H1 (cell line): Measurements from ENCODE around the gene BCL2L13. TPM values are rescaled to one million over a fixed set of nuclear protein-coding genes. Genes with fewer than 3 reads are reported as not detected.

Experiments used
- CTCF ChIA-PET: fragments of 300-600 bp; sonication (Branson Sonifier 250); formaldehyde crosslinking; loops from one replicate; lab custom pipeline; 2021; ENCODE audit not compliant: partially characterized antibody; lab: Charles Lee
- POLR2A ChIA-PET: fragments of 300-600 bp; sonication (Branson Sonifier 250); formaldehyde crosslinking; loops from one replicate; lab custom pipeline; 2021; ENCODE audit warnings: inconsistent platforms; ENCODE audit not compliant: partially characterized antibody; lab: Charles Lee
- DNase-seq, 2 experiments: peaks; one replicate each; pipeline versions ENCODE4 v3.0.0 to v3.0.0-alpha.2; 2010 to 2022; ENCODE audit warnings: low spot score in 2 of 2, low read depth in 1 of 2, mixed read lengths in 1 of 2
- FAIRE-seq: peaks from 2 replicates; lab custom pipeline; 2011; peaks lifted over from hg19 to GRCh38; lab: Jason Lieb, UNC
- H2AFZ ChIP-seq: 2 replicates; pipeline ENCODE4 v1.8.1; 2012; ENCODE audit warnings: low read length, inconsistent platforms
- H2AK5ac ChIP-seq: 2 replicates; pipeline ENCODE4 v1.6.1; 2013; ENCODE audit warnings: low read depth, low read length
- H2BK120ac ChIP-seq: replicated peaks from 2 replicates; pipeline ENCODE3; 2013; ENCODE audit warnings: low read depth, low read length, inconsistent platforms
- H2BK12ac ChIP-seq: 2 replicates; pipeline ENCODE4 v1.6.1; 2013; ENCODE audit warnings: low read depth, low read length
- H2BK15ac ChIP-seq: 2 replicates; pipeline ENCODE4 v1.6.1; 2013; ENCODE audit warnings: low read length
- H2BK20ac ChIP-seq: 2 replicates; pipeline ENCODE4 v1.6.1; 2013; ENCODE audit warnings: low read length
- H2BK5ac ChIP-seq: 2 replicates; pipeline ENCODE4 v1.6.1; 2013; ENCODE audit warnings: low read depth, low read length
- H3K14ac ChIP-seq: 2 replicates; pipeline ENCODE4 v1.6.1; 2013; ENCODE audit warnings: inconsistent platforms; ENCODE audit not compliant: insufficient read length
- H3K18ac ChIP-seq: 2 replicates; pipeline ENCODE4 v1.6.1; 2013; ENCODE audit warnings: low read length; ENCODE audit errors: extremely low read depth
- H3K23ac ChIP-seq: 2 replicates; pipeline ENCODE4 v1.6.1; 2013; ENCODE audit warnings: inconsistent platforms; ENCODE audit not compliant: insufficient read length
- H3K23me2 ChIP-seq: 2 replicates; pipeline ENCODE4 v1.6.1; 2013; ENCODE audit warnings: low read depth, low read length
- H3K27ac ChIP-seq: 2 replicates; pipeline ENCODE4 v1.6.1; 2011; ENCODE audit warnings: low read depth, low read length, inconsistent platforms
- H3K27me3 ChIP-seq, 4 experiments: replicated peaks in 1 of 4; 1 replicate in 1 of 4; 2 replicates in 3 of 4; pipeline versions ENCODE4 v1.6.1 to v1.8.1; 2011 to 2013; ENCODE audit warnings: low read length in 3 of 4, mild to moderate bottlenecking in 3 of 4, inconsistent platforms in 2 of 4, mixed read lengths in 2 of 4, moderate library complexity in 1 of 4; ENCODE audit not compliant: control insufficient read depth in 3 of 4, insufficient read depth in 3 of 4; ENCODE audit errors: extremely low read depth in 1 of 4
- H3K36me3 ChIP-seq, 4 experiments: 2 replicates each; pipeline versions ENCODE4 v1.6.1 to v1.8.1; 2011 to 2013; ENCODE audit warnings: mild to moderate bottlenecking in 4 of 4, low read length in 3 of 4, moderate library complexity in 2 of 4, control low read depth in 1 of 4, inconsistent platforms in 1 of 4; ENCODE audit not compliant: insufficient read depth in 4 of 4, control insufficient read depth in 2 of 4
- H3K4ac ChIP-seq: replicated peaks from 2 replicates; pipeline ENCODE3; 2013; ENCODE audit warnings: low read length, low read depth, mixed read lengths, inconsistent platforms; ENCODE audit not compliant: insufficient read length
- H3K4me1 ChIP-seq, 4 experiments: replicated peaks in 1 of 4; 1 replicate in 1 of 4; 2 replicates in 3 of 4; pipeline versions ENCODE4 v1.6.1 to v1.8.1; 2011 to 2013; ENCODE audit warnings: low read length in 3 of 4, inconsistent platforms in 2 of 4, mixed read lengths in 1 of 4; ENCODE audit not compliant: insufficient read depth in 4 of 4, control insufficient read depth in 3 of 4
- H3K4me2 ChIP-seq, 2 experiments: 2 replicates each; pipeline versions ENCODE4 v1.6.1 to v1.8.1; 2011 to 2013; ENCODE audit warnings: low read depth in 2 of 2, low read length in 2 of 2, control low read depth in 1 of 2, inconsistent platforms in 1 of 2, mild to moderate bottlenecking in 1 of 2; ENCODE audit not compliant: insufficient read depth in 1 of 2
- H3K4me3 ChIP-seq, 4 experiments: fragments of 200-600, 300-600 bp in 1 of 4; sonication (generic), shearing (Covaris generic), sonication (Bioruptor Twin) in 1 of 4; 2 replicates each; pipeline versions ENCODE4 v1.5.1 to v1.8.1; 2011 to 2016; ENCODE audit warnings: low read length in 4 of 4, low read depth in 3 of 4, control low read depth in 2 of 4, inconsistent platforms in 2 of 4, mild to moderate bottlenecking in 2 of 4, mixed read lengths in 1 of 4, moderate library complexity in 1 of 4; ENCODE audit not compliant: insufficient read depth in 2 of 4; ENCODE audit errors: extremely low read depth in 1 of 4
- H3K56ac ChIP-seq: replicated peaks from 2 replicates; pipeline ENCODE3; 2013; ENCODE audit warnings: low read depth, mild to moderate bottlenecking, mixed read lengths, low read length, inconsistent platforms; ENCODE audit not compliant: insufficient read length
- H3K79me1 ChIP-seq: 2 replicates; pipeline ENCODE4 v1.6.1; 2013; ENCODE audit warnings: low read depth, low read length, control low read depth
- H3K79me2 ChIP-seq, 2 experiments: 2 replicates each; pipeline versions ENCODE4 v1.6.1 to v1.8.1; 2012 to 2013; ENCODE audit warnings: low read length in 2 of 2, mild to moderate bottlenecking in 2 of 2, inconsistent platforms in 1 of 2; ENCODE audit not compliant: insufficient read depth in 2 of 2, control insufficient read depth in 1 of 2
- H3K9ac ChIP-seq, 4 experiments: replicated peaks in 1 of 4; 1 replicate in 1 of 4; 2 replicates in 3 of 4; pipeline versions ENCODE4 v1.6.1 to v1.8.1; 2011 to 2013; ENCODE audit warnings: low read depth in 3 of 4, low read length in 3 of 4, control low read depth in 2 of 4, mild to moderate bottlenecking in 2 of 4, moderate library complexity in 2 of 4, inconsistent platforms in 1 of 4; ENCODE audit errors: extremely low read depth in 1 of 4
- H3K9me3 ChIP-seq, 2 experiments: 2 replicates each; pipeline versions ENCODE4 v1.6.1 to v1.8.1; 2012 to 2013; ENCODE audit warnings: mild to moderate bottlenecking in 2 of 2, moderate library complexity in 2 of 2, control low read depth in 1 of 2, inconsistent platforms in 1 of 2, low read depth in 1 of 2, low read length in 1 of 2, mixed read lengths in 1 of 2; ENCODE audit not compliant: insufficient read depth in 2 of 2
- H4K20me1 ChIP-seq, 2 experiments: replicated peaks in 1 of 2; 2 replicates each; pipeline versions ENCODE3 to v1.8.1; 2011 to 2013; ENCODE audit warnings: inconsistent platforms in 2 of 2, low read length in 2 of 2, mild to moderate bottlenecking in 1 of 2; ENCODE audit not compliant: insufficient read depth in 2 of 2, control insufficient read depth in 1 of 2
- H4K5ac ChIP-seq: 2 replicates; pipeline ENCODE4 v1.6.1; 2013; ENCODE audit warnings: low read length, low read depth, mixed read lengths, inconsistent platforms; ENCODE audit not compliant: insufficient read length
- H4K8ac ChIP-seq: 2 replicates; pipeline ENCODE4 v1.8.0; 2013; ENCODE audit warnings: mild to moderate bottlenecking, moderate library complexity, low read length, inconsistent platforms; ENCODE audit not compliant: insufficient read depth; ENCODE audit errors: extremely low read depth
- H4K91ac ChIP-seq: replicated peaks from 2 replicates; pipeline ENCODE3; 2013; ENCODE audit warnings: low read length, mixed read lengths, inconsistent platforms; ENCODE audit not compliant: insufficient read length
- BACH1 ChIP-seq: IDR thresholded peaks from 2 replicates; pipeline ENCODE4 v1.6.1; 2012; ENCODE audit warnings: low read length, improper control_type of control experiment
- BRCA1 ChIP-seq: IDR thresholded peaks from 2 replicates; pipeline ENCODE4 v1.6.1; 2012; ENCODE audit warnings: low read depth, low read length, improper control_type of control experiment
- FOSL1 ChIP-seq: IDR thresholded peaks from 2 replicates; pipeline ENCODE4 v1.6.1; 2011; ENCODE audit warnings: mild to moderate bottlenecking, low read depth, low read length, moderate library complexity; ENCODE audit not compliant: insufficient read depth
- SIX5 ChIP-seq: IDR thresholded peaks from 2 replicates; pipeline ENCODE4 v1.6.1; 2011; ENCODE audit warnings: mild to moderate bottlenecking, low read depth, low read length
- SP4 ChIP-seq: IDR thresholded peaks from 2 replicates; pipeline ENCODE4 v1.6.1; 2012; ENCODE audit warnings: low read length, inconsistent platforms
- WGBS, 2 experiments: shearing (Covaris generic) in 1 of 2; methylation state at CpG; one replicate each; pipeline versions ENCODE4 v1.1.6 to v1.1.7; 2013 to 2015; ENCODE audit warnings: low lambda C conversion rate in 2 of 2, mixed read lengths in 2 of 2, inconsistent platforms in 1 of 2, low coverage in 1 of 2, missing lambda C conversion rate in 1 of 2; ENCODE audit not compliant: insufficient replicate concordance in 2 of 2, insufficient coverage in 1 of 2, insufficient read length in 1 of 2; ENCODE audit errors: extremely low coverage in 1 of 2, missing lambda C conversion rate in 1 of 2; 5-methylcytosine and 5-hydroxymethylcytosine counted together
- polyA plus RNA-seq, 7 experiments: library from polyadenylated mRNA; depleted of rRNA in 3 of 7; stranded (reverse) in 5 of 7; unstranded in 2 of 7; fragments of >200 nt in 5 of 7; fragments of 200-250 nt in 2 of 7; gene quantifications; 1 replicate in 5 of 7; 2 replicates in 1 of 7; 4 replicates in 1 of 7; pipeline versions ENCODE4 v1.2.1 to v1.2.3, GENCODE V29; 2011 to 2013; ENCODE audit warnings: missing spikeins in 2 of 7, mixed read lengths in 2 of 7
- total RNA-seq: library from RNA; stranded (reverse); fragmentation: NEBNext Ultra II Directional; extraction: Animal tissue kit (Norgen Biotek cat#: 25700); gene quantifications from 2 replicates; pipeline ENCODE4 v1.2.1, GENCODE V29; 2021
- TF ChIP-seq, protein P1 (sequence below): IDR thresholded peaks from 2 replicates; pipeline ENCODE4 v1.6.1; 2011; ENCODE audit warnings: low read depth, mild to moderate bottlenecking, low read length; ENCODE audit not compliant: insufficient read depth
- TF ChIP-seq, protein P2 (sequence below): IDR thresholded peaks from 2 replicates; pipeline ENCODE4 v1.6.1; 2012; ENCODE audit warnings: inconsistent platforms

Gene BCL2L13
- total and polyA plus RNA-seq, 2 of the 8 experiments (the other 6 are each of a cell fraction or from before 2014, with no cell fraction given), result 20.7 to 35.0 TPM

DNA sequence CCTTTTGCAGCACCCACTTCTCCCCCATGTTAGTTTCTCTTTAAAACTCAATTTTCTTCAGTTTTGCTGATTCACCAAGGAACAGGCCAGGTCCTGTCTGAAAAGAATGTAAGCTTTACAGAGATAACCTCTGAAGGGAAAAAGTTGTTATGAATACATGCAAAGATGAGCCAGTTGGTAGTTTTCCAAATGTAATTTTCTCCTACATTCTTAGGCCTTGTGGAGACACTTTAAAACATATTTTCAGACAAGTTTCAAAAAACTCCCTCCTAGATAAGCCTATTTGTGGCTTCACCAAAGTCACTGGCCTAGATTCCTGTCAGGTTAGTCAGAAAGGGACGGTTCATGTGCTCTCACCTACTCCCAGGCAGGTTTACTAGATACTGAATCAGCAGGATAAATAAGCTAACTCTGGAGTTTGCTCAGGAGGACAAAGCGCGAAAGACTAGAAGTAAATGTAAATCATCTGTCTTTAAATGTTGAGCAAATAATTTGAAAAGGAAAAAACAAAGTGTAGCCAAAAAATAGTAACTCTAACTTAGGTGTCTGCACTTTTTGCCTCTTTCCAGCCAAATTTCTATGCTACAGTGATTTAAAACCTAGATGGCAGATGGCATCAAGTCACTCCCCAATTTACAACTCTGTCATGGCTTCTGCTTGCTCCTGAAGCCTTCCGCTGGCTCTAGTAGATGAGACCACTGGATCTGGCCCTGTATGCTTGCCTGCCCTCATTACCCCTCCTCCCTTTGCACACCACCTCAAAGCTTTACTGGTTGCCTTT is 5.2 kb upstream of the BCL2L13 start:
- H2AFZ ChIP-seq, result no peak overlapping the region
- H3K14ac ChIP-seq, result no peak overlapping the region
- no peak overlapping the region; the same call in 1 of the 2 replicates for H2BK12ac ChIP-seq
- no peak for FAIRE-seq
- peaks cover 0 to 4% (median 1%) of the 10 kb centered on the region in 4 experiments; a peak in 3 of 7 replicates for H3K4me1 ChIP-seq
- no peaks in the 10 kb centered on the region for H3K79me1 ChIP-seq
- DNase-seq, result no peak
- no peak overlapping the region for H4K8ac ChIP-seq
- POLR2A ChIA-PET, result interaction anchor here (1.1 kb wide), 1 partner anchor 43 kb away, joined by 3 read pairs; no protein-coding TSS in a partner anchor
- CTCF ChIA-PET, result interaction anchor here (0.6 kb wide), 1 partner anchor 170 kb away, joined by 3 read pairs; no protein-coding TSS in a partner anchor
- H3K27ac ChIP-seq, result no peak overlapping the region
- no peak overlapping the region for H3K23ac ChIP-seq
- H2BK120ac ChIP-seq, result no peak overlapping the region
- H4K91ac ChIP-seq, result no peak overlapping the region
- no peak overlapping the region for H3K56ac ChIP-seq
- H3K23me2 ChIP-seq, result peaks cover 9% of the 10 kb centered on the region
- H2BK20ac ChIP-seq, result no peak overlapping the region
- H3K18ac ChIP-seq, result no peak overlapping the region
- no peak overlapping the region for H4K5ac ChIP-seq
- H3K79me2 ChIP-seq, result peaks cover 0 to 1% of the 10 kb centered on the region in 2 experiments; a peak in 2 of 4 replicates
- no peak overlapping the region for H2AK5ac ChIP-seq
- no peaks in the 10 kb centered on the region for H3K36me3 ChIP-seq
- no peaks in the 10 kb centered on the region for H4K20me1 ChIP-seq
- no peaks in the 10 kb centered on the region for H3K27me3 ChIP-seq
- no peak overlapping the region for H2BK5ac ChIP-seq
- H3K4me3 ChIP-seq, result no peak overlapping the region
- H3K4me2 ChIP-seq, result no peak overlapping the region
- H3K9ac ChIP-seq, result peak overlapping the region in 1 of 4 experiments; percentile 25; a peak in 1 of 7 replicates
- WGBS, 2 experiments, result 90% methylated on average over 4 of the region's 4 CpGs; no CpG with 5 or more reads in 1 of the 2 experiments
- TF ChIP-seq SIX5 (no peak), BACH1 (0 out of 2 replicates have a peak, but pooled peaks have one; percentile 12), SP4 (no peak), BRCA1 (no peak), FOSL1 (no peak)
- TF ChIP-seq, protein P1, sequence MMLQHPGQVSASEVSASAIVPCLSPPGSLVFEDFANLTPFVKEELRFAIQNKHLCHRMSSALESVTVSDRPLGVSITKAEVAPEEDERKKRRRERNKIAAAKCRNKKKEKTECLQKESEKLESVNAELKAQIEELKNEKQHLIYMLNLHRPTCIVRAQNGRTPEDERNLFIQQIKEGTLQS, result no peak
- TF ChIP-seq, protein P2, sequence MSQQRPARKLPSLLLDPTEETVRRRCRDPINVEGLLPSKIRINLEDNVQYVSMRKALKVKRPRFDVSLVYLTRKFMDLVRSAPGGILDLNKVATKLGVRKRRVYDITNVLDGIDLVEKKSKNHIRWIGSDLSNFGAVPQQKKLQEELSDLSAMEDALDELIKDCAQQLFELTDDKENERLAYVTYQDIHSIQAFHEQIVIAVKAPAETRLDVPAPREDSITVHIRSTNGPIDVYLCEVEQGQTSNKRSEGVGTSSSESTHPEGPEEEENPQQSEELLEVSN, result no peak
- TF ChIP-seq, all 59 proteins: peak for 1
- no peaks in the 10 kb centered on the region for H3K9me3 ChIP-seq
- H2BK15ac ChIP-seq, result no peak overlapping the region
- no peak overlapping the region for H3K4ac ChIP-seq
